Measurements from ENCODE around the gene MVK.

DNA sequence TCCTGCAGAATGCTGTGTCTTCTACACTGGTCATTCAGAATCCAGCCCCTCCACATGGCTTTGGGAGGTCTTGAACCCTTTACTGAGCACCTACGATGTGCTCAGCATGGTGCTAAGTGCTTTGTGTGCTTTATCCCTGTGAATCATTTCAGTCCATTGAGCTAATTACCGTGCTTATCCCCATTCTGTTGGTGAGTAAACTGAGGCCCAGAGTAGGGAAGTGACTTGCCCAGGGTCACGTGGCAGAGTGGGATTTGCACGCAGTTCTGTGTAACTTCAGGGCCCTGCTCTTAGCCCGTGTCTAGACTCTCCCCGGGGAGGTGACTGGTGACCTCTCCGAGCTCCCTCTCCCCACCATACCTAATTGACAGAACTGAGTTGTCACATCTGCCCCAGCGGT is 27.4 kb downstream of the MVK start:
- TF ChIP-seq FOXA1 (IDR thresholded peaks at IDR 0.05), result no peak
- TF ChIP-seq, protein P1, sequence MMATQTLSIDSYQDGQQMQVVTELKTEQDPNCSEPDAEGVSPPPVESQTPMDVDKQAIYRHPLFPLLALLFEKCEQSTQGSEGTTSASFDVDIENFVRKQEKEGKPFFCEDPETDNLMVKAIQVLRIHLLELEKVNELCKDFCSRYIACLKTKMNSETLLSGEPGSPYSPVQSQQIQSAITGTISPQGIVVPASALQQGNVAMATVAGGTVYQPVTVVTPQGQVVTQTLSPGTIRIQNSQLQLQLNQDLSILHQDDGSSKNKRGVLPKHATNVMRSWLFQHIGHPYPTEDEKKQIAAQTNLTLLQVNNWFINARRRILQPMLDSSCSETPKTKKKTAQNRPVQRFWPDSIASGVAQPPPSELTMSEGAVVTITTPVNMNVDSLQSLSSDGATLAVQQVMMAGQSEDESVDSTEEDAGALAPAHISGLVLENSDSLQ (IDR thresholded peaks at IDR 0.05), result no peak
- no peak for TF ChIP-seq LEF1 (IDR thresholded peaks at IDR 0.05; ENCODE audit: borderline replicate concordance)
- TF ChIP-seq SP1 (IDR thresholded peaks at IDR 0.05), result no peak
- no peak for TF ChIP-seq CTBP1 (IDR thresholded peaks at IDR 0.05; ENCODE audit: borderline replicate concordance)
- TF ChIP-seq BHLHE40 (IDR thresholded peaks at IDR 0.05; ENCODE audit: borderline replicate concordance), result no peak
- TF ChIP-seq FOXK2 (IDR thresholded peaks at IDR 0.05), result no peak
- no peak for TF ChIP-seq SUZ12 (IDR thresholded peaks at IDR 0.05)
- no peak for TF ChIP-seq TARDBP (IDR thresholded peaks at IDR 0.05)

All from HEK293T (cell line).